Mucosa of gallbladder (tissue), 1 donor: ENCODE results near the gene TRMT112. TPM values are rescaled to one million over a fixed set of nuclear protein-coding genes. Genes with fewer than 3 reads are reported as not detected.

Experiments used
- DNase-seq: peaks from one replicate; pipeline ENCODE4 v3.0.0-alpha.2; 2020; ENCODE audit warnings: low spot score
- total RNA-seq: library from RNA; stranded (reverse); gene quantifications from one replicate; pipeline ENCODE4 v1.2.1, GENCODE V29; 2021
- donor health status: DM: no; HTN: no; CAD: no.

TRMT112 gene
- total RNA-seq, 1 donor from 2014 or later: 126 TPM

DNA sequence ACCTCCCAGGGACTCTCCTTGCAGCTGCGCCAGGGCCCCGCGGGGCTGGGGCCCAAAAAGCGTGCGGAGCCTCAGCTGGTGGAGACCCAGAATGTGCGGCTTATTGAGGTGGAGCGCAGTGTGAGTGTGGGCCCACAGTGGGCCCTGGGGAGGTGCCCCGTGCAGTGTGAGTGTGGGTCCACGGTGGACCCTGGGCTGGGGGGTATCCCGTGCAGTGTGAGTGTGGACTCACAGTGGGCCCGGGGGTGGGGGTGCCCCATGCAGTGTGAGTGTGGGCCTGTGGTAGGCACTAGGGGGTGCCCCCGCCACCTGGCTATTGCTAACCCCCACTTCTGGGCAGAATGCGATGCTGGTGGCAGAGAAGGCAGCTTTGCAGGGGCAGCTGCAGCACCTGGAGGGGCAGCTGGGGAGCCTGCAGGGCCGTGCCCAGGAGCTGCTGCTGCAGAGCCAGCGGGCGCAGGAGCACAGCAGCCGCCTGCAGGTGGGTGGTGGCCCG lies 33.8 kb upstream of the TRMT112 start:
- DNase-seq: no peak

DNA sequence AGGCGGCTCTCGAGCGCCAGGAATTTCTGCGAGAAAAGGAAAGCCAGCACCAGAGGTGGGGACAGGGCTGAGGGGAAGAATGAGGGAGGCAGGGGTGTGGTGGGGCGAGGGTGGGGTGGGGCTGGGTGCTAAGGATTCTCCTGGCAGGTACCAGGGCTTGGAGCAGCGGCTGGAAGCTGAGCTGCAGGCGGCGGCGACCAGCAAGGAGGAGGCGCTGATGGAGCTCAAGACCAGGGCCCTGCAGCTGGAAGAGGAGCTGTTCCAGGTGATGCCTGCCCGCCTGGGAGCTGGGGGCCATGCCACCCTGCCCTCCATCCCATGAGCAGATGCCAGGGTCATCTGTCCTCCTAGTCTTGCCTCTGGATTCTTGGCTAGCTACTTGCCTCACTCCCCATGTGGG lies 32.0 kb upstream of the TRMT112 start:
- DNase-seq: no peak

DNA sequence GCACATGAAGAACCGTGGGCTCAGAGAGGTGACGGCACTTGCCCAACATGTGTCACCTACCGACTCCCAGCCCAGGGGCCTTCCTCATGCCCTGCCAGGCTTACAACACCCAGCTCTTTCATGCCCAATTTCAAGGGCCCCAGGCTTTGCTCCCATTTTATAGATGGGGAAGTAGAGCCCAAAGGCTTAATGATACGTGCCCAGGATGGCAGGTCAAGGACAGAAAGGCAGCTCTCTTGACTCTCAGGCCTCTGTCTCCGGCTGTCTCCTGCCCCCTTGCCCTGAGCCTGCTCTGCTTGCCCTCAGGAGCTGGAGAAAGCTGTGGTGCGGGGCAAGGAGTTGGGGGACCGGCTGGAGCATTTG lies 31.6 kb upstream of the TRMT112 start:
- DNase-seq: no peak

DNA sequence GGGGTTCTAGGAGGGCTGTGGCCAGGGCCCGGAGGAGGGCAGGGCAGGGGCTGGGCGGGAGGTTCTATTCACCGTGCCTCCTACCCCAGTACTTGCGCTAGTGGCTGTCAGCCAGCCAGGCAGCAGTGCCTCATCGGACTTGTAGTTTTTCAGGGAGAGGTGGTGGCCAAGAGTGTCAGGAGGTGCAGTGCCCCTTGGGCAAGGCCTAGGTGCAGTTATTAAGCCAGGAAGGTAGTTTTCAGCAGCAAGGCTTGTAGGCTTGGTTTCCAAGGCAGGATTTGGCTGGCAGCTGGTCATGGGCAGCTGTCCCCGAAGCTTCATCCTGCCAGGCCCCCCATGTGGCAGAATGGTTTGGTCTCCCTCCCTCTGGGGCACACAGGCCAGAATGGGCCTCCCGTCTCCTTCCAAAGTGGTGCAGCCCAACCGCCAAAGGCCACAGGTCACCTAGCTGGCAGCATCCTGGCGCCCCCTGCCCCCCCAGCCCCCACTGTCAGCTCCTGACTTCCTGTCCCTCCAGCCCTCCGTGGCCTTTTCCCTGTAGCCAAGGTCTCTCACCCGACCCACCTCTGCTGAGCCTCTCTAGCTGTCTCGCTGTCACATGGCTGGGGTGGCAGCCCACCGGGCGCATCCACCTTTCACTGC lies 31.1 kb upstream of the TRMT112 start:
- DNase-seq: no peak

DNA sequence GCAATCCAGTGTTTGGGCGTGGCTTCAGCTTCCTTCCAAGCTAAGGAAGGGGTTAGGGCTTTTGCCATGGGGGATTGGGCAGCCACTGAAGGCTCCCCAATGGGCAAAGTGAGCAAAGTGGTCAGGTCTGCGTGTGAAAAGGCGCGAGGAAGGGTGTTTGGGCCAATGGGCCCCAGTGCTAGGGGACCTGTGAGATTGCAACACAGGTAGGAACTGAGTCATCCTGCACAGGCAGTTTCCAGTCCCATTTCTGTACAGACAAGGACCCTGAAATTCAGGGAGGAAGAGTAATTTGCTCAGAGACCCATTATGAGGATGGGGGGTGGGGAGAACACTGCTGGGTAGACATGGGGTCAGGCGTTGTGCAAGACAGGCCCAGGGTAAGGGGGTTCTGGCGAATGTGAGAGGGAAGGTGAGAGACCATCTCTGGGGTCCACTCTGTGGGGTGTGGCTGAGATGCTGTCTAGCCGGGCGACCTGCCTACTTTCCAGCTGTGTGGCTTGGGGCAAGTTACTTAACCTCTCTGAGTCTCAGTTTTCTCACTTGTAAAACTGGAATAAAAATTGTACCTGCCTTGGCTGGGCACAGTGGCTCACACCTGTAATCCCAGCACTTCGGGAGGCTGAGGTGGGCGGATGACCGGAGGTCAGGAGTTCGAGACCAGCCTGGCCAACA lies 30.0 kb upstream of the TRMT112 start:
- DNase-seq: no peak

DNA sequence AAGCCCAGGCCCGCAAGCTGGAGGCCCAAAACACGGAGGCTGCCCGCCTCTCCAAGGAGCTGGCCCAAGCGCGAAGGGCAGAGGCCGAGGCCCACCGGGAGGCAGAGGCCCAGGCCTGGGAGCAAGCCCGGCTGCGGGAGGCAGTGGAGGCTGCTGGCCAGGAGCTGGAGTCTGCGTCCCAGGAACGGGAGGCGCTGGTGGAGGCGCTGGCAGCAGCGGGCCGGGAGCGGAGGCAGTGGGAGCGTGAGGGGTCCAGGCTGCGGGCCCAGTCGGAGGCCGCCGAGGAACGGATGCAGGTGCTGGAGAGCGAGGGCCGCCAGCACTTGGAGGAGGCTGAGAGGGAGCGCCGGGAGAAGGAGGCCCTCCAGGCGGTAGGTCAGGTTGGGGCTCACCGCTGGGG lies 27.4 kb upstream of the TRMT112 start:
- no peak for DNase-seq

DNA sequence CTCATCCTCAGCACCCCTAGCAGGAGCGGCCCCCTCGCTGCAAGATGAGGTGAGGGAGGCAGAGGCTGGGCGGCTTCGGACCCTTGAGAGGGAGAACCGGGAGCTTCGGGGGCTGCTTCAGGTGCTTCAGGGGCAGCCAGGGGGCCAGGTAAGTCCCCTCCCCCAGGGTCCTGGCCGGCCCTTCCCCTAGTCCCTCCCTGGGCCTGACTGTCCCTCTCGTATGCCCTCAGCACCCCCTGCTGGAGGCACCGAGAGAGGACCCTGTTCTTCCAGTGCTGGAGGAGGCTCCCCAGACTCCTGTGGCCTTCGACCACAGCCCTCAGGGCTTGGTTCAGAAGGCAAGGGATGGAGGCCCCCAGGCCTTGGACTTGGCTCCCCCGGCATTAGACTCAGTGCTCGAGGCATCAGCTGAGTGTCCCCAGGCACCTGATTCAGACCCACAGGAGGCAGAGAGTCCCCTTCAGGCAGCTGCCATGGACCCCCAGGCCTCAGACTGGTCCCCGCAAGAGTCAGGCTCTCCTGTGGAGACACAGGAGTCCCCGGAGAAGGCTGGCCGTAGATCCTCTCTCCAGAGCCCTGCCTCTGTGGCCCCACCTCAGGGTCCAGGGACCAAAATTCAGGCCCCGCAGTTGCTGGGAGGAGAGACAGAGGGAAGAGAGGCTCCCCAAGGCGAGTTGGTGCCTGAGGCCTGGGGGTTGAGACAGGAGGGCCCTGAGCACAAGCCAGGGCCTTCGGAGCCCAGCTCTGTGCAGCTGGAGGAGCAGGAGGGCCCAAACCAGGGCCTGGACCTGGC lies 26.6 kb upstream of the TRMT112 start:
- no peak for DNase-seq

DNA sequence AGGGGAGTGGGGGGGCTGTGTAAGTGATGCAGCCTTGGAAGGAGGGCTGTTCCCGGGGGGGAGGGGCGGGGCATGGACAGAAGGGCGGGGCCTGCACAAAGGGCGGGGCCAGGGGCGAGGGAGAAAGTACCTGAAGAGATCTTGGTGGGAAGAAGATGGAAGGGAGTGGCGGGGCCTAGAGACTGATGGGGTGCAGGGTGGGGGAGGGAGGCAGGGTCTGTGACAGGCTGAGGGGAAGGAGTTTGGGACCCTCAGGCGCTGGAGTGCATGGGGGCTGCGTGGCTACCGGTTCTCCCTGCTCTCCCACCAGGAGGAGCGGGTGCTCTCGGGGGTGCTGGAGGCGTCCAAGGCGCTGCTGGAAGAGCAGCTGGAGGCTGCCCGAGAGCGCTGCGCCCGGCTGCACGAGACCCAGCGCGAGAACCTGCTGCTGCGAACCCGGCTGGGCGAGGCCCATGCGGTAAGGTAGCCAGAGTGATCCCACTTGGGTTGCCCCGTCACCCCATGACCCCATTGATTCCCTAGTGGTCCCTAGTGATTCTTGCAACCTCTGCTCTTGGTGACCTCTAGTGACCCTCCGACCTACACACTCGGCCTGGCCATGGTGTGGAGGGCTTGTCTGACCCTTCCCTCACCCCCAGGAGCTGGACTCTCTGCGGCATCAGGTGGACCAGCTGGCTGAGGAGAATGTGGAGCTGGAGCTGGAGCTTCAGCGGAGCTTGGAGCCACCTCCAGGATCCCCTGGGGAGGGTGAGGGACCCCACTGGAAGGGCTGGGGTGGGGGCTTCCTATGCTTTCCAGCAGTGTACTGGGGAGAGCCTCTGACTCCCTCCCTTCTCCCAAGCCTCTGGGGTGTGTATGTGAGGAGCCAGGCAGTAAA lies 25.7 kb upstream of the TRMT112 start:
- no peak for DNase-seq

DNA sequence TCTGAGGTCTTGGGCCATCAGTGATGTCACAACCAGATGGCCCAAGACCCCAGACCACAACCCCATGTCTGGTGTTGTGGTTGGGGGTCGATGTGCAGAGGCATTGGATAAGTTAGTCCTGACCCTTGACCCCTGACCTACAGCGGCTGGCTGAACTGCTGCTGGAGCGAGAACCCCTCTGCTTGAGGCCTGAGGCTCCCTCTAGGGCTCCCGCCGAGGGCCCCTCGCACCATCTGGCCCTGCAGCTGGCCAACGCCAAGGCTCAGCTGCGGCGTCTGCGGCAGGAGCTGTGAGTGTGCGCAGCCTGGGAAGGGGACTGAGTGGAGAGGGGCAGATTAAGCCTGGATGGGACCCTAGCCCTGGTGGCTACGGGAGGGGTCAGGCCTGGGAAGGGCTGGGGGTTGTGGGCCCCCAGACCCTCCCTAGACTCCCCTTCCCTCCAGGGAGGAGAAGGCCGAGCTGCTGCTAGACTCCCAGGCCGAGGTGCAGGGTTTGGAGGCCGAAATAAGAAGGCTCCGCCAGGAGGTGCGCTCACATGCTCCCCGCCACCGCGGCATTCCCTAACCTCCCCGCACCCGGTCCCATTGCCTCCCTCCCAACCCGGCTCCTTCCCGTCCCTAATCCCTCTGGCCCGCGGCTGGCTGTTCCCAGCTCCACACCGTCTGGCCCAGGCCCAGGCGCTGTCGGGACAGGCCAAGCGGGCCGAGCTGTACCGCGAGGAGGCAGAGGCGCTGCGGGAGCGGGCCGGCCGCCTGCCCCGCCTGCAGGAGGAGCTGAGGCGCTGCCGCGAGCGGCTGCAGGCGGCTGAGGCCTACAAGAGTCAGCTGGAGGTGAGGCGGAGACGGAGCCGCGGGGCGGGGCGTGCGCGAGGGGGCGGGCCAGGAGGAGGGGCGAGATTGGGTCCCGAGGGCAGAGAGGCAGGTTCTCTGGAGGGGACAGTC lies 24.8 kb upstream of the TRMT112 start:
- DNase-seq: peak; percentile 89

DNA sequence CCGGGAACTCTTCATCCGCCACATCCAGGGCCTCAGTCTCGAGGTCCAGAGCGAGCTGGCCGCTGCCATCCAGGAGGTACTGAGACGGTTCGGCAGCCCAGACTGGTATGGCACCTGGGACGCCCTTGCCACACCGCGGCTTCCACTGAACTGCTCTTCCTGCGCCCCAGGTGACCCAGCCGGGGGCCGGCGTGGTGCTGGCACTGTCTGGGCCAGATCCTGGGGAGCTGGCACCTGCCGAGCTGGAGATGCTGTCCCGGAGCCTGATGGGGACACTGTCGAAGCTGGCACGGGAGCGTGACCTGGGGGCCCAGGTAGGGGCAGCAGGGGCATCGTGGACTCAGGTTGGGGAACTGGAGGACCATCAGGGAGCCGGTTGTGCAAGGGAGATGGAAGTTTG lies 24.1 kb upstream of the TRMT112 start:
- DNase-seq: no peak

DNA sequence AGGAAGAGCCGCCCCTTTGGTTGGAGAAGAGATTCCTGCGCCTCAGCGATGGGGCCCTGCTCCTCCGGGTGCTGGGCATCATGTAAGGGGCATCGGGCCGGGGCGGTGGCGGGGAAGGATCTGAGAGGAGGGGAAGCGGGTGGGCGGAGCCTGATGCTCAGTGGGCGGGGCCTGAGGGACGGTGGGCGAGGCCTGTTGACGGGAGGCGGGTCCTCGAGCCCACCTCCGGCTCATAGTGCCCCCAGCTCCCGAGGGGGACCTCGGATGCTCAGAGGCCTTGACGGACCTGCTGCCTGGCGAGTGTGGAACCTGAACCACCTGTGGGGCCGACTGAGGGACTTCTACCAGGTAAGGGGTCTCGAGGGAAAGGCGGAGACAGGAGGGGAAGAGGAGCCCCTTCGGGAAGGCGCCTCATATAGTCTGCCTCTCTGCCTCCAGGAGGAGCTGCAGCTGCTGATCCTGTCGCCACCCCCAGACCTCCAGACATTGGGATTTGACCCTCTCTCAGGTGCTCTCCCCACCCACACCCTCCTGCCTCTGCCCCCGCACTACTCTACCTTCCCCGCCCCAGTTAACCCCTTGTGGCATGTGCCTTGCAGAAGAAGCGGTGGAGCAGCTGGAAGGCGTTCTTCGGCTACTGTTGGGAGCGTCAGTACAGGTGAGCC lies 23.4 kb upstream of the TRMT112 start:
- no peak for DNase-seq

DNA sequence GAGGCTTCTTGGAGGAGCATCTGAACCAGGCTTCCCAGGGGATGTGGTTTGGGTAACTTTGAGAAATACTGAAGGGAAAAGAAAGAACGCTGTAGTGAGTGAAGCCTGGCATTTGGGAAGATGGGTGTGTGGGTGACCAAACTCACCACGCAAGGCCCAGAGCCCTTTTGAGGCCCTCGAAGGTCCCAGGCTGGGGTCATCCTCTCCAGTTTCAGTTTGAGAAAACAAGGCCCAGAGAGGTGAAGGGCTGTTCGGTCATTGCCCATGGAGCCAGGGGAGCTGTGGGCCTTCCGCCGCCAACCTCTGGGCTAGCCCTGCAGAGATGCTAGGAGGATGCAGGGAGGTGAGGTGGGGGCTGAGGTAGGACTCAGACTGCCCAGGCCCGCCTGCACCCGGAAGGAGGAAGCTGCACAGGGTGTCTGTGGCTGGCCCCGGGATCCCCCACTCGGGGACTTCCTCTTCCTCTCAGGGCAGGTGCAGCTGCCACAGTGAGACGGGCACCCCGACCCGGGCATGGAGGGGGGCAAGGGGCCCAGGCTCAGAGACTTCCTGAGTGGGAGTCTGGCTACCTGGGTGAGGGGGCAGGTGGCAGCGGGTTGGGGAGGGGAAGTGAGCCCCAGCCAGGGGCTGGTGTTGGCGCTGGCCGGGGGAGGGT lies 22.5 kb upstream of the TRMT112 start, which contains the start of gene CCDC88B:
Gene CCDC88B, plus strand, starts transcription at position 451 of the 655 bp plus-strand sequence. Its CDS starts 63 bp downstream, at position 514.
- DNase-seq: peak; percentile 49

DNA sequence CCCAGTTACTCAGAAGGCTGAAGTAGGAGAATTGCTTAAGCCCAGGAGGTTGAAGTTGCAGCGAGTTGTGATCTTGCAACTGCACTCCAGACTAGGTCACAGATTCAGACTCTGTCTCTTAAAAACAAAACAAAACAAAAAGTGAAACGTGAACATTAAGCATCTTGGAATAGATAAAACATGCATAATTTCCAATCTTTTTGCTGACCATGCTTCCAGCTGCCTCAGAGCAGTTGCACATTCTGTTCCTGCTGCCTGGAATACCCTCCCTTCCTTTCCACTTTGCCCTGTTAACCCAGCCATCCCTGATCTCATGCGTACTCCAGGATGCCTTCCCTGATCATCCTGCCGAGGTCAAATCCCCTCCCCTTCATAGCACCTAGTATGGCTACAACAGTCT lies 21.9 kb upstream of the TRMT112 start:
- DNase-seq: no peak

DNA sequence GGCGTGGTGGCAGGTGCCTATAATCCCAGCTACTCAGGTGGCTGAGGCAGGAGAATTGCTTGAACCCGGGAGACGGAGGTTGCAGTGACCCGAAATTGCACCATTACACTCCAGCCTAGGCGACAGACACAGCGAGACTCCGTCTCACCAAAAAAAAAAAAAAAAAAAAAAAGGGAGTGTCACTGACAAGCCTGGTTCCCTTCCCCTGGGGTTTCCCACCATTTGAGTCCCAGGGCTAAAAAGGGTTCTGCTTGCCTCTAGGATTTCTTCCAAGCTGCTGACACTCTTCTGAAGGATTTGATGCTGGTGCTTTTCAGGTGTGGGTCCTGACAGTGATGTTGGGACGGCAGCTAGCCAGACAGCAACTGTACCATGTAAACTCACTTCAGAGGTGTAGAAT lies 21.4 kb upstream of the TRMT112 start:
- no peak for DNase-seq

DNA sequence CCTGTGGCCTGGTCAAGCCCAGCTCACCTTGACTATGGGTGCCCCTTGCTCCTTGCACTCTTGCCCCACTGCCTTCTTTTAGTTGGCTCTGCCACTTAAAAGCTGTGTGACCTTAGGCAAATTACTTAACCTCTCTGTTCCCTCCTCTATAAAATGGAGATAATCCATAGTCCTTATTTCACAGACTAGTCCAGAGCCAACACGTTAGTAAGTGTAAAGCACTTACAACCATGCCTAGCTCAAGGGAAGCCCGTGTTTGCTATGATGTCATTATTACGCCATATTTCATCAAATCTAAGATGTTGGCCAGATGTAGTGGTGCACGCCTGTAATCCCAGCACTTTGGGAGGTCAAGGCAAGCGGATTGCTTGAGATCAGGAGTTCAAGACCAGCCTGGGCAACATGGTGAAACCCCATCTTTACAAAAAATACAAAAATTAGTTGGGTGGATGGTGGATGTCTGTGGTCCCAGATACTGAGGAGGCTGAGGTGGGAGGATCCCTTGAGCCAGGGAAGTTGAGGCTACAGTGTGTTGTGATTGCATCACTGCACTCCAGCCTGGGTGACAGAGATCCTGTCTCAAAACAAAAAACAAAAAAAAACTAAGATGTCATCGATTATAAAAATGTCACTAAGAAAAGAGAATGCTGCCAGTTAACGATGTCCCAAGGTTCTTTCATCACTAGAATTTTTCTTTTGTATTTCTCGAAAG lies 20.3 kb upstream of the TRMT112 start:
- DNase-seq: no peak

DNA sequence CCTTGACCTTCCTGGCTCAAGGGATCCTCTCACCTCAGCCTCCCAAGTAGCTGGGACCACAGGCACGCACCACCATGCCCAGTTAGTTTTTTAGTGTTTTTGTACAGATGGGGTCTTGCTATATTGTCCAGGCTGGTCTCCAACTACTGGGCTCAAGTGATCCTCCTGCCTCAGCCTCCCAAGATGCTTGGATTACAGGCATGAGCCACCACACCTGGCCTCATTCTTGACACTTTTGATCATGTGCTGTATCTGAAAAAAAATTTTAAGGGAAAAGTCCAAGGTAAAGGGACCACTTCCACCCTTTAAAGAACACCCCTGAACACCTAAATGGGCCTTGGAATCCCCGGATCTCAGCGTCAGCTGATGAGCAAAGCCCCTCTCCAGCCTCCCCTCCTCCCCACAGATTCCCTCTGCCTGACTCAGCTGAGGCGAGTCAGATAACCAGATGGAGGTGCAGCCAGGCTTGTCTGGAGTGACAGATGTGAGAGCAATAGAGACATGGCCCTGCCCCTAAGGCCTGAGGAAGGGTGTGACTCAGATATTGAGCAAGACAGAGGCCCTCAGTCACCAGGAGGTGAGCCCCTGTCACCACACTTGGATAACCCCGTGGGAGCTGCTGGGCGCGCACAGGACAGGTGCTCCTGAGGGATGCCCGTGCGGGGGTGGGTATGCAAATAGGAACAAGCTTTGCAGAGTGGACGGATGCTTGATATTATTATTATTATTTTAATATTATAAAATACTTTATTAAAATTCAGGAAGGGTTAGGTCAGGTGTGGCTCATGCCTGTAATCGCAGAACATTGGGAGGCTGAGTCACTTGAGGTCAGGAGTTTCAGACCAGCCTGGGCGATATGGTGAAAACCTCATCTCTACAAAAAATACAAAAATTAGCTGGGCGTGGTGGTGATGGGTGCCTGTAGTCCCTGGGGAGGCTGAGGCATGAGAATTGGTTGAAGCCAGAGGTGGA lies 17.7 kb upstream of the TRMT112 start:
- DNase-seq: no peak

DNA sequence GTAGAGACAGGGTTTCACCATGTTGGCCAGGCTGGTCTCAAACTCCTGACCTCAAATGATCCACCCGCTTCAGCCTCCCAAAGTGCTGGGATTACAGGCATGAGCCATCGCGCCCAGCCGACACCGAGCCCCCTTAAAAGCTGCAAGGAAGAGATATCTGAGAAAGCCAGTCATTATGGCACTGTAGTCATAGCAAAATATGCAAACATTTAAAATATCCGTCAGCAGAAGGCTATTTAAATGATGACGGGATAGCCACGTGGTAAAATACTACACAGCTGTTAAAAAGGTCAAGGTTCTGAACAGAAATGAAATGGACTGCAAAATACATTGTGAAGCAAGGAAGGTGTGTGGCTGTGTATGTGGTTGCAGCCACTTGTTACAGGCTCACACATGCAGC lies 16.2 kb upstream of the TRMT112 start:
- DNase-seq: no peak
